KMS-11 (cell line): ENCODE results near the gene CRBN.
A peak's percentile ranks its signal among the peaks of the same experiment; 100 is the strongest.

Source experiments
- H2AFZ ChIP-seq: fragments of 200-600 bp; sonication (generic); 2 replicates; pipeline ENCODE4 v1.6.1; 2016; ENCODE audit warnings: antibody characterized with exemption, mixed run types, low read depth
- H3K27ac ChIP-seq: fragments of 200-600 bp; sonication (generic); 2 replicates; pipeline ENCODE4 v1.6.1; 2016; ENCODE audit warnings: mild to moderate bottlenecking, mixed run types
- H3K27me3 ChIP-seq: fragments of 200-600 bp; sonication (generic); 2 replicates; pipeline ENCODE4 v1.6.1; 2017; ENCODE audit warnings: mild to moderate bottlenecking, low read depth, mixed run types, moderate library complexity; ENCODE audit not compliant: insufficient read depth
- H3K36me3 ChIP-seq: fragments of 200-600 bp; sonication (generic); 2 replicates; pipeline ENCODE4 v1.6.1; 2017; ENCODE audit warnings: mild to moderate bottlenecking, mixed run types; ENCODE audit not compliant: insufficient read depth
- H3K4me1 ChIP-seq: fragments of 200-600 bp; sonication (generic); 2 replicates; pipeline ENCODE4 v1.6.1; 2016; ENCODE audit warnings: mild to moderate bottlenecking, low read depth, mixed run types; ENCODE audit not compliant: poor library complexity, severe bottlenecking
- H3K4me2 ChIP-seq: fragments of 200-600 bp; sonication (generic); 2 replicates; pipeline ENCODE4 v1.7.0; 2016; ENCODE audit warnings: mild to moderate bottlenecking, mixed run types
- H3K4me3 ChIP-seq: fragments of 200-600 bp; sonication (generic); IDR thresholded peaks from 2 replicates; pipeline ENCODE4 v1.6.1; 2017; ENCODE audit warnings: low read depth, low read length, mixed read lengths; ENCODE audit not compliant: insufficient read depth
- H3K79me2 ChIP-seq: fragments of 200-600 bp; sonication (generic); 2 replicates; pipeline ENCODE4 v1.6.1; 2016; ENCODE audit warnings: low read depth, mixed run types; ENCODE audit not compliant: insufficient read depth
- H3K9ac ChIP-seq: fragments of 200-600 bp; sonication (generic); 2 replicates; pipeline ENCODE4 v1.6.1; 2016; ENCODE audit warnings: mild to moderate bottlenecking, mixed run types
- H4K20me1 ChIP-seq: fragments of 200-600 bp; sonication (generic); 2 replicates; pipeline ENCODE4 v1.6.1; 2016; ENCODE audit warnings: mild to moderate bottlenecking, mixed run types; ENCODE audit not compliant: insufficient read depth
- CTCF ChIP-seq: fragments of 200-600 bp; sonication (generic); conservative IDR thresholded peaks from 2 replicates; pipeline ENCODE4 v1.6.1; 2017; ENCODE audit warnings: low read depth, mild to moderate bottlenecking, antibody characterized with exemption, low read length, moderate library complexity, mixed read lengths

The CRBN gene

DNA sequence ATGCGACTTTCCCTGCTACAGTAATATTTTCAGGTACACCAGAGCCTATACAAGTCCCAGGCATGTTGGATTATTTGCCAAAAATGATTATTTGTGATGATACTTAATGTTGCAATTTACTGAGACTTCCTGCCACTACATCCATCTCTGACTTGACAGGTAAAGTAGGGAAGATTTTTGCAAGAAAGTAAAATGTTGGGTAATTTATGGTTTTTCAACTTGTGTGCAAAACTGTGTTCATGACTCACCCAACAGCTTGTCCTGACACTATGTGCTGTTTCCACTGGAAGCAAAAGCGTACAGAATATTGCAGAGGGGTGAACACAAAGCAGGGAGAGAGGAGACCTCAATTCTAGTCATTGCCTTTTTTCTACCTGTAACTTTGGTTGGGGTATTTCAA lies 5.4 kb upstream of the CRBN start:
- Histone ChIP-seq H2AFZ (no peak overlapping the region), H3K36me3 (no peaks in the 10 kb centered on the region), H3K4me3 (no peak overlapping the region), H3K9ac (no peak overlapping the region), H3K27ac (no peak overlapping the region), H3K4me1 (peaks cover 5% of the 10 kb centered on the region), H3K27me3 (no peaks in the 10 kb centered on the region), H3K79me2 (no peaks in the 10 kb centered on the region), H3K4me2 (no peak overlapping the region), H4K20me1 (no peaks in the 10 kb centered on the region)
- TF ChIP-seq CTCF, result no peak

DNA sequence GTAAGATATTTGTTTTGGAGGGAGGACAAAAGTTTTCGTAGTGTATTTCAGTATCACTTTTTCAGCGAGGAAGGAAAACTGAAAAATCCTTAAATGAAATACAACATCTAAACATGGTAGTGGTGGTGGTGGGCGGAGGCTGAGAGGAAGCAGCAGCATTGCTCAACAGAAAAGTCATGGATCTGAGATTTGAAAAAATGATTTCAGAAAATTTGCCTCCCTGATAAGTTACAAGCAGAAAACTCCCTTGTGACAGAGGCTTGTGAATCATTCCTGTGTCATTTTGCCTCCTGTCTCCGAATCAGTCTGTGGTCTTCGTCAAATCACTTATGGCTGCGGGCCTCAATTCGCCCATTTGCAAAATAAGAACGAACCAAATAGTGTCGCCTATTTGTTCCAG lies 965 bp upstream of the CRBN start:
- Histone ChIP-seq H3K4me2 (no peak overlapping the region), H3K36me3 (no peaks in the 10 kb centered on the region), H3K4me3 (no peak overlapping the region), H3K79me2 (peaks cover 22% of the 10 kb centered on the region; the same call in 1 of the 2 replicates), H4K20me1 (no peaks in the 10 kb centered on the region), H3K27ac (no peak overlapping the region), H3K27me3 (no peaks in the 10 kb centered on the region), H3K9ac (no peak overlapping the region), H3K4me1 (peaks cover 9% of the 10 kb centered on the region), H2AFZ (peak overlapping the region; percentile 75; the same call in 1 of the 2 replicates)
- no peak for TF ChIP-seq CTCF

- H3K27ac ChIP-seq, result peak overlapping the region; percentile 22; the same call in 1 of the 2 replicates
- no peaks in the 10 kb centered on the region for H3K27me3 ChIP-seq
- H3K36me3 ChIP-seq, result no peaks in the 10 kb centered on the region
- H3K4me3 ChIP-seq, result peak overlapping the region; percentile 36
- peak overlapping the region; percentile 65; the same call in 1 of the 2 replicates for H3K9ac ChIP-seq
- H3K79me2 ChIP-seq, result peaks cover 22% of the 10 kb centered on the region; the same call in 1 of the 2 replicates
- peak overlapping the region; percentile 84 for H3K4me2 ChIP-seq
- TF ChIP-seq CTCF, result no peak
- H4K20me1 ChIP-seq, result no peaks in the 10 kb centered on the region
- H2AFZ ChIP-seq, result peak overlapping the region; percentile 41; the same call in 1 of the 2 replicates
- H3K4me1 ChIP-seq, result peaks cover 9% of the 10 kb centered on the region
Observed at GRCh38 chr3:3178498-3179328, 778 bp downstream of the CRBN start.

DNA sequence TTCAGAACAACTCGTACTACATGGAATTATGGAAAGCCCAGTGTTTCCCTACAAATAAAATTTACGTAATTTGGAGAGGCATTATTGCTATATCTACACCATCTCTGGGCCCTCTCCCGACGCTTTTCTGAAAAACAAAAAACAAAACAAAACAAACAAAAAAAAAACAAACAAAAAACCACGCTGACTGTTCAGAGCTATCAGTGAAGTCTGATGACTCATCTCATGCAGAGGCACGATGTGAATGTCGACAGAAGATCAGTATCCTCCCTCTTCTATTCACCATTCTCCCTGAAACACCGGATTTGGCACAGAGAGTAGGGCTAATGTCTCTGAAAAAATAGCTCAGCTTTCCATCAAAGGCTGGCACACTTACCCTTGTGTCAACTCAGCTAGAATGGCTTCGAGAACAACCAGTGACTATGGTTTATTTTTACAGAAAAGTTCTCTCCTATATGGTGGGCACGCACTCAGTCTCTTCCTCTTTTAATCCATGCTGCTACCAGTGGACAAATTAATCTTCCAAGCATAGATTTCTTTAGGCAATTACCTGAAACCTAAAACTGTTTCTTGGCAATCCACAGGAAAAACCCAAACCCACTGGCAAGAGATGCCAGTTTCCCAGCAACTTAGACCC lies 1.5 kb downstream of the CRBN start:
- no peaks in the 10 kb centered on the region for H4K20me1 ChIP-seq
- peak overlapping the region; percentile 84 for H3K4me2 ChIP-seq
- no peaks in the 10 kb centered on the region for H3K36me3 ChIP-seq
- H3K27me3 ChIP-seq, result no peaks in the 10 kb centered on the region
- TF ChIP-seq CTCF, result no peak
- H3K4me1 ChIP-seq, result peaks cover 9% of the 10 kb centered on the region
- no peak overlapping the region for H3K9ac ChIP-seq
- H2AFZ ChIP-seq, result no peak overlapping the region
- H3K27ac ChIP-seq, result no peak overlapping the region
- peaks cover 22% of the 10 kb centered on the region; the same call in 1 of the 2 replicates for H3K79me2 ChIP-seq
- no peak overlapping the region for H3K4me3 ChIP-seq
